Superior temporal gyrus (tissue), 1 donor: ENCODE results near the gene DUSP10.

ENCODE experiments used
- DNase-seq: peaks from one replicate; pipeline ENCODE4 v3.0.0-alpha.2; 2016; ENCODE audit errors: extremely low spot score

The DUSP10 gene

GRCh38 chr1:221714227-221715152 lies 27.4 kb downstream of the DUSP10 start:
- no peak for DNase-seq

GRCh38 chr1:221712776-221713431 lies 29.0 kb downstream of the DUSP10 start:
- no peak for DNase-seq

- DNase-seq = no peak
Observed at GRCh38 chr1:221712198-221712684, 29.6 kb downstream of the DUSP10 start.

GRCh38 chr1:221711656-221712055 lies 30.2 kb downstream of the DUSP10 start:
- DNase-seq = no peak

GRCh38 chr1:221711063-221711577 lies 30.8 kb downstream of the DUSP10 start:
- no peak for DNase-seq

- DNase-seq = no peak
Observed at GRCh38 chr1:221709854-221710253, 32.0 kb downstream of the DUSP10 start.

- DNase-seq = peak; percentile 97
Observed at GRCh38 chr1:221708987-221709386, 32.9 kb downstream of the DUSP10 start.

- DNase-seq = peak; percentile 80
Observed at GRCh38 chr1:221708076-221708571, 33.8 kb downstream of the DUSP10 start.

- DNase-seq = peak; percentile 40
Observed at GRCh38 chr1:221706876-221707582, 34.9 kb downstream of the DUSP10 start.

GRCh38 chr1:221706191-221706590 lies 35.7 kb downstream of the DUSP10 start:
- no peak for DNase-seq

- no peak for DNase-seq
Observed at GRCh38 chr1:221704306-221704705, 37.6 kb downstream of the DUSP10 start.

- no peak for DNase-seq
Observed at GRCh38 chr1:221701570-221702186, 40.2 kb downstream of the DUSP10 start.

- no peak for DNase-seq
Observed at GRCh38 chr1:221700948-221701347, 40.9 kb downstream of the DUSP10 start.

GRCh38 chr1:221700536-221700935 lies 41.4 kb downstream of the DUSP10 start:
- DNase-seq = no peak

- DNase-seq = no peak
Observed at GRCh38 chr1:221699978-221700519, 41.8 kb downstream of the DUSP10 start.

GRCh38 chr1:221699577-221699976 lies 42.3 kb downstream of the DUSP10 start:
- no peak for DNase-seq

- DNase-seq = no peak
Observed at GRCh38 chr1:221698579-221699349, 43.1 kb downstream of the DUSP10 start.

- no peak for DNase-seq
Observed at GRCh38 chr1:221697923-221698425, 43.9 kb downstream of the DUSP10 start.

- no peak for DNase-seq
Observed at GRCh38 chr1:221696718-221697461, 45.0 kb downstream of the DUSP10 start.
